ENCODE data around the gene GOLPH3. TPM values are rescaled to one million over a fixed set of nuclear protein-coding genes. Genes with fewer than 3 reads are reported as not detected.

The GOLPH3 gene
- total and polyA plus RNA-seq, 2 experiments from 2014 or later: 68.5 to 96.1 TPM

GRCh38 chr5:32136342-32136741, 37.8 kb downstream of the GOLPH3 start:
- H4K20me1 ChIP-seq (replicated peaks; ENCODE audit: insufficient read depth): peaks cover 34% of the 10 kb centered on the region
- no peaks in the 10 kb centered on the region for H3K4me1 ChIP-seq (ENCODE audit: insufficient read depth)
- Mint-ChIP-seq H3K36me3 (ENCODE audit: low read depth) (peaks cover 42% of the 10 kb centered on the region), H3K4me1 (no peaks in the 10 kb centered on the region), H3K27me3 (ENCODE audit: insufficient read depth, low read depth, poor library complexity) (peaks cover 5% of the 10 kb centered on the region), H3K4me3 (no peak overlapping the region), H3K27ac (no peak overlapping the region), H3K9me3 (peaks cover 3% of the 10 kb centered on the region; the same call in 2 of the 3 replicates)
- H3F3A ChIP-seq (replicated peaks; ENCODE audit: low read depth): no peaks in the 10 kb centered on the region
- H2AFZ ChIP-seq: no peak overlapping the region
- DNase-seq (ENCODE audit: low spot score) (no peak), ATAC-seq (no peak)
- no peaks in the 10 kb centered on the region for H3K9me2 ChIP-seq (ENCODE audit: insufficient read depth)
- no peak overlapping the region for H3K4me2 ChIP-seq
- TF ChIP-seq POLR2AphosphoS5 (IDR thresholded peaks at IDR 0.05; ENCODE audit: low read depth) (no peak), EZH2 (IDR thresholded peaks at IDR 0.05; ENCODE audit: low read depth, unreplicated experiment) (no peak), CTCF (conservative IDR thresholded peaks at IDR 0.05; ENCODE audit: low read depth in 2 of 2) (no peak), NANOG (IDR thresholded peaks at IDR 0.05; ENCODE audit: borderline replicate concordance) (no peak), ZNF462 (CRISPR knock-in tag; IDR thresholded peaks at IDR 0.05) (no peak), REST (IDR thresholded peaks at IDR 0.05; ENCODE audit: unreplicated experiment) (no peak), CREB1 (CRISPR knock-in tag; IDR thresholded peaks at IDR 0.05; ENCODE audit: low read depth) (no peak), ETS1 (IDR thresholded peaks at IDR 0.05) (no peak), JUNB (IDR thresholded peaks at IDR 0.05; ENCODE audit: unreplicated experiment) (no peak), ZNF331 (CRISPR knock-in tag; IDR thresholded peaks at IDR 0.05; ENCODE audit: low read depth) (no peak)
- no peaks in the 10 kb centered on the region for H3K27me3 ChIP-seq (ENCODE audit: insufficient read depth)
- peaks cover 73% of the 10 kb centered on the region for H3K79me2 ChIP-seq (replicated peaks; ENCODE audit: insufficient read depth)
- H3K4me3 ChIP-seq: no peak overlapping the region
- H3K27ac ChIP-seq (ENCODE audit: low read depth): no peak overlapping the region
- H3K36me3 ChIP-seq (ENCODE audit: insufficient read depth): peaks cover 16% of the 10 kb centered on the region; the same call in 1 of the 2 replicates

All from GM23338 (cell line).